Activated gamma-delta T cell (primary cell): ENCODE data around the gene ABCC3.
"Not testable (repeated sequence)": the region's sequence is repeated elsewhere in the genome, so short reads cannot be mapped to it uniquely, and the experiment has no call there.

Source experiments
- DNase-seq: peaks from one replicate; lab custom pipeline; 2025; lab: John Stamatoyannopoulos, UW

Gene ABCC3

GRCh38 chr17:50707289-50708049, 72.8 kb downstream of the ABCC3 start, which contains the start of gene ANKRD40:
Gene ANKRD40 (minus strand): TSS chr17:50707914. CDS start chr17:50707654, 260 bp downstream.
- peak; percentile 73 for DNase-seq

GRCh38 chr17:50708050-50709000, 73.6 kb downstream of the ABCC3 start:
- DNase-seq: no peak

- DNase-seq: not testable (repeated sequence)
Measured at GRCh38 chr17:50709053-50709452, 74.4 kb downstream of the ABCC3 start.

- DNase-seq: no peak
Measured at GRCh38 chr17:50710025-50710424, 75.3 kb downstream of the ABCC3 start.

- DNase-seq: no peak
Measured at GRCh38 chr17:50710650-50711049, 76.0 kb downstream of the ABCC3 start.

GRCh38 chr17:50712641-50713040, 78.0 kb downstream of the ABCC3 start:
- DNase-seq: no peak

- DNase-seq: no peak
Measured at GRCh38 chr17:50715471-50715870, 80.8 kb downstream of the ABCC3 start.

- peak; percentile 89 for DNase-seq
Measured at GRCh38 chr17:50719144-50719923, 84.7 kb downstream of the ABCC3 start, which contains the start of gene LUC7L3. Gene LUC7L3 (plus strand): TSS chr17:50719603. CDS start chr17:50719733, 130 bp downstream.

- no peak for DNase-seq
Measured at GRCh38 chr17:50719924-50720794, 85.5 kb downstream of the ABCC3 start.

GRCh38 chr17:50721194-50722010, 86.7 kb downstream of the ABCC3 start:
- DNase-seq: no peak

GRCh38 chr17:50722746-50723145, 88.1 kb downstream of the ABCC3 start:
- DNase-seq: no peak

- DNase-seq: not testable (repeated sequence)
Measured at GRCh38 chr17:50724622-50725021, 89.9 kb downstream of the ABCC3 start.

GRCh38 chr17:50725769-50726655, 91.3 kb downstream of the ABCC3 start:
- no peak for DNase-seq

- no peak for DNase-seq
Measured at GRCh38 chr17:50728112-50728429, 93.4 kb downstream of the ABCC3 start.

GRCh38 chr17:50728881-50729765, 94.4 kb downstream of the ABCC3 start:
- no peak for DNase-seq

- no peak for DNase-seq
Measured at GRCh38 chr17:50731575-50732460, 97.1 kb downstream of the ABCC3 start.

GRCh38 chr17:50735287-50735686, 100.6 kb downstream of the ABCC3 start:
- no peak for DNase-seq
